NCI-H146 (cell line): ENCODE results near the gene VASP.
"Not testable (repeated sequence)": the region's sequence is repeated elsewhere in the genome, so short reads cannot be mapped to it uniquely, and the experiment has no call there.

Source experiments
- DNase-seq: peaks from one replicate; lab custom pipeline; 2025; lab: John Stamatoyannopoulos, UW

VASP gene

DNA sequence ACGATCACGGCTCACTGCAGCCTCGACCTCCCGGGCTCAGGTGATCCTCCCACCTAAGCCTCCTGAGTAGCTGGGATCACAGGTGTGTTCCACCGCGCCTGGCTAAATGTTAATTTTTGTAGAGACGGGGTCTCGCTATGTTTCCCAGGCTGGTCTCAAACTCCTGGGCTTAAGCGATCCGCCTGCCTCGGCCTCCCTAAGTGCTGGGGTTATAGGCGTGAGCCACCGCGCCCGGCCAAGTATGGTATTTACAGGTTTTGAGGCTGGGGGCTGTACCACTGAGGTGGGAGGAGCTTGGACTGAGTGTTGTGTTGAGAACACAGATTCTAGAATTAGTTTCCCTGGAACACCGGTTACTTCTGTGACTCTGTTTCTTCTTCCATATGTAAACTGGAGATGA, 9.5 kb upstream of the VASP start:
- no peak for DNase-seq

DNA sequence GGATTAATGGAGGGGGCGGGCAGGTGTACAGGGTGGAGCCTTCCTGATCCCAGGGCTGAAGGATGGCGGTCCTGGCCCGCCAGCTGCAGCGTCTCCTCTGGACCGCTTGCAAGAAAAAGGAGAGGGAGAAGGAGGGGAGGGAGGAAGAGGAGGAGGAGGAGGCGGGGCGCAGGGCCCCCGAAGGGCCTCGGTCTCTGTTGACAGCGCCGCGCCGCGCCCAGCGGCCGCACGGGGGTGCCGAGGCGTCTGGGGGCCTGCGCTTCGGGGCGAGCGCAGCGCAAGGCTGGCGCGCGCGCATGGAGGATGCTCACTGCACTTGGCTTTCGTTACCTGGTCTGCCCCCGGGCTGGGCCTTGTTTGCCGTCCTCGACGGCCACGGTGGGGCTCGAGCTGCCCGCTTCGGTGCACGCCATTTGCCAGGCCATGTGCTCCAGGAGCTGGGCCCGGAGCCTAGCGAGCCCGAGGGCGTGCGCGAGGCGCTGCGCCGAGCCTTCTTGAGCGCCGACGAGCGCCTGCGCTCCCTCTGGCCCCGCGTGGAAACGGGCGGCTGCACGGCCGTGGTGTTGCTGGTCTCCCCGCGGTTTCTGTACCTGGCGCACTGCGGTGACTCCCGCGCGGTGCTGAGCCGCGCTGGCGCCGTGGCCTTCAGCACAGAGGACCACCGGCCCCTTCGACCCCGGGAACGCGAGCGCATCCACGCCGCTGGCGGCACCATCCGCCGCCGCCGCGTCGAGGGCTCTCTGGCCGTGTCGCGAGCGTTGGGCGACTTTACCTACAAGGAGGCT, 8.7 kb upstream of the VASP start, which contains the start of gene PPM1N:
Gene PPM1N (plus strand): TSS at position 33 of the 785 bp plus-strand sequence. CDS start 30 bp downstream, at position 63.
- peak; percentile 54 for DNase-seq

DNA sequence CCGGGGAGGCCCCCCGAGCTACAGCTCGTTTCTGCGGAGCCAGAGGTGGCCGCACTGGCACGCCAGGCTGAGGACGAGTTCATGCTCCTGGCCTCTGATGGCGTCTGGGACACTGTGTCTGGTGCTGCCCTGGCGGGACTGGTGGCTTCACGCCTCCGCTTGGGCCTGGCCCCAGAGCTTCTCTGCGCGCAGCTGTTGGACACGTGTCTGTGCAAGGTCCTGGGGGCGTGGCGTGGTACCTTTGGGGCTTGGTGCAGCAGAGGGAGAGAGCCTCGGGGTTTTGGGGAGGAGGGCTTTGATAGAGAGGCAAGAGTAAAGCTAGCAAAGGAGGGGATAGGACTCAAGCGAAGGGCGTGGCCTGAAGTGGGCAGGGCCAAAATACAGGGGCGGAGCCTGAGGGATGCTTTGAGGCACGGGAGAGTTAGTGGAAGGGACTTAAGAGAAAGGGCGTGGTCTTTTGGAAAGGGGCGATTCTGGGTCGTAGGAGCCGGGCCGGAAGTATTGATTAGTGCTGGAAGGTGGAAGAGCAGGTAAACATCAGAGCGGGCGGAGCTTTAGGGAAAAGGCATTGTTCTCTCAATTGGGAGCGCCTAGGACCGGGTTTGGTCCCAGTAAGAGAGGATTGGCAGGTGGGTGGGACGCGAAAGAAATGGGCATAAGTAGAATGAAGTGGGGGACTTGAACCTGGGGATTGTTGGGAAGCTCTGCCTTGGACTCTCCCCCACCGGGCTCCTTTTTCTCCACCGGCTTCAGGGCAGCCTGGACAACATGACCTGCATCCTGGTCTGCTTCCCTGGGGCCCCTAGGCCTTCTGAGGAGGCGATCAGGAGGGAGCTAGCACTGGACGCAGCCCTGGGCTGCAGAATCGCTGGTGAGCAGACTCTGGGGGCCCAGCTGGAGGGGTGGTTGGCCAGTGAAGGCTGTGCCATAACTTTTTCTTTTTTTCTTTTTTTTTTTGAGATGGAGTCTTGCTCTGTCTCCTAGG, 7.8 kb upstream of the VASP start:
- peak; percentile 94 for DNase-seq

DNA sequence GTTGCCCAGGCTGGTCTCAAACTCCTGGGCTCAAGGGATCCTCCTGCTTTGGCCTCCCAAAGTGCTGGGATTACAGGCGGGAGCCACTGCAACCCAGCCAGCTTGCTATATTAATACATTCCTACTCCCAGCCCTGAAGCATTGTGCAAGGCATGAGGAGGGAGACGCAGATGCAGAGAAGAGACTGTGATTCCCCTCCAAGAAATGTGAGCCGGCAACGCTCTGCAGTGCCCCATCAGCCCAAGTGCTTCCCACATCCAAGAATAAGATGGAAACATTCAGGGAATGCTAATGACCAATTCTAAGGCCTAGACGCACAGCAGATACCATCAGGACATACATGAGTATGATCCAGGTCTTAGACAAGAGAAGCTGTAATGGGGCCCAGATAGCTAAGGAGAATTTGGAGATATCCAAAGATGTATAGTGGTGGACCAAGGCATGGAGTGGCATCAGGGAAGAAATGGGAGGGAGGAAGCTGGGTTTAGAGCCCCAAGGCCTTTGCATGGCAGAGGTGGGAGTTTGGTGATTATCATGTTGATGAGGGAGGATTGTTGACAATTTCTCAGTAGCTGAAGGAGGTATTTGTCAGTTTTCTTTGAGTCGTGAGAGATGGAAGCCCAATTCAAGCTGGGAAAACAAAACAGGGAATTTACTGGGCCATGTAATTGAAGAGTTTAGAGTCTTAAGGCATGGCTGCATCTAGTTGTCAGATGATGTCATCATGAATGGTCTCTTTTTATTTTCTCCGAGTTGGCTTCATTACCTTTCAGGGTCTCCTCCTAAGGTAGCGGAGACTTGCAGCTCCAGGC, 6.2 kb upstream of the VASP start:
- DNase-seq: no peak

DNA sequence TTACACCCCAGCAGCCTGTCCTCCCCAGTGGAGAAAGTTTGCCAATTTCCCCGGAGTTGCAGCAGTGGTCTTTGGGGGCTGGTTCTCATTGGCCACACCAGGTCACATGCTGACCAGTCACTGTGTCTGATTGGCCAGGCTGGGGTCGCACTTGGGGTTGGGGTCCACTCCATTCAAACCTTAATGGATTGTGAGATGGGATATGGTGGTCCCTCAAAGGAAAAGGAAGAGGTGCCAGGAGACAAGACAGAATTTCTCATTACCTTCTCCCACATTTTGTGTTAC, 5.6 kb upstream of the VASP start:
- DNase-seq: no peak

DNA sequence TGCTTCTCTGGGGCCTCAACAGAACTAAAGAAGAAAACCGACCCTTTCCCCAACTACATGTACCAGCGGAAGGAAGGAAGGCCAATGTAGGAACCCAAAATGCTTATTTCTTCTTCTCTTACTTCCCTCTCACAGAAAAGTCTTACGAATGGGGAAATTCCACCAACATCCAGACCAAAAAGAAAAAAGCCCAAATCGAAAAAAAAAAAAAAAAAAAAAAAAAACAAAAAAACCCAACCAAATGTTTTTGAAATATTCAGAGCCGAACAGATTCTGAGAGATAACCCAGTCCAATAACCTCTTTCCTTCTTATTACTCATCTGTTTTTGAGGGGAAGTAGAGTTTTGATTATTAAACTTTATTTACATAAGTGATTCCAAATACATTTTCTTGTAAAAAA, 5.2 kb upstream of the VASP start:
- no peak for DNase-seq

DNA sequence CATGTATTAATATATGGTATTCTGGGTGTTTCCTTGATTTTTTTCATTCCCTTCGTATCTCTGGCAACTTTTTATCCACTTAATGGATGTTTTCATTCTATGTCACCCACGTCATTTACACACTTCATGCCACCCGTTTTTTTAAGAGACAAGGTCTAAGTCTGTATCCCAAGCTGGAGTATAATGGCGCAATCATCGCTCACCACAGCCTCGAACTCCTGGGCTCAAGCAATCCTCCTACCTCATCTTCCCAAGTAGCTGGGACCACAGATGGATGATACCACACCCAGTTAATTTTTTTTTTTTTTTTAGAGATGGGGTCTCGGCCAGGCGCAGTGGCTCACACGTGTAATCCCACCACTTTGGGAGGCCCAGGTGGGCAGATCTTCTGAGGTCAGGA, 3.4 kb upstream of the VASP start:
- no peak for DNase-seq

DNA sequence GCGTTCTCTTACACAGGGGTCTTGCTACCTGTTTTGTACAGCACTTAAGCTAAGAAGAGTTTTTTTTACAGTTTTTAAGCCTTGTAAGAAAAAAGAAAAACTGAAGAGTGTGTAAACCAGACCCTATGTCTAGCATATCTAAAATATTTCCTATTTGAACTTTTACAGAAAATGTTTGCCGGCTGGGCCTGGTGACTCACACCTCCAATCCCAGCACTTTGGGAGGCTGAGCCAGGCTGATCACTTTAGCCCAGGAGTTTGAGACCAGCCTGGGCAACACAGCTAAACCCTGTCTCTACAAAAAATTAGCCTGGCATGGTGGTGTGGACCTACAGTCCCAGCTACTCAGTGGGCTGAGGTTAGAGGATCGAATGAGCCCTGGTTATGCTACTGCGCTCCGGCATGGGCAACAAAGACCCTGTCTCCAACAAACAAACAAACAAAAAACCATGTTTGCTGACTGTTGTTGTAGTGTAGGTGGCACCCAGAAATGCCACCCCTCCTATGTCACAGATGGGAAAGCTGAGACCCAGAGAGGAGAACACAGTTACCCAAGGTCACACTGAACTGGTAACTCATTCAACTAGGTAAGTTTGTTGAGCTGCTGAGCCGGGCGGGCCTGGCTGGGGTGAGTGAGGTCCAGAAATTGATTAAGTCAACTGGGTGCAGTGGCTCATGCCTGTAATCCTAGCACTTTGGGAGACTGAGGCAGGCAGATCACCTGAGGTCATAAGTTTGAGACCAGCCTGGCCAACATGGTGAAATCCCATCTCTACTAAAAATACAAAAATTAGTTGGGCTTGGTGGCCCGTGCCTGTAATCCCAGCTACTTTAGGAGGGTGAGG, 1.9 kb upstream of the VASP start:
- no peak for DNase-seq

DNA sequence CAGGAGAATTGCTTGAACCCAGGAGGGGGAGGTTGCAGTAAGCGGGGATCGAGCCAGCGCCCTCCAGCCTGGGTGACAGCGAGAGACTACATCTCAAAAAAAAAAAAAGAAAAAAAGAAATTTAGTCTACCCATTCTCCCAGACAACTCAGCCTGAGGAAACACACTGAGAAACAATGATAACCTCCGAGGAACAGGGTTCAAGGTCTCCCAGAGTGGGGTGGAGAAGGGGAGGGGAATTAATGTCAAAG, 1.4 kb upstream of the VASP start:
- DNase-seq: no peak

DNA sequence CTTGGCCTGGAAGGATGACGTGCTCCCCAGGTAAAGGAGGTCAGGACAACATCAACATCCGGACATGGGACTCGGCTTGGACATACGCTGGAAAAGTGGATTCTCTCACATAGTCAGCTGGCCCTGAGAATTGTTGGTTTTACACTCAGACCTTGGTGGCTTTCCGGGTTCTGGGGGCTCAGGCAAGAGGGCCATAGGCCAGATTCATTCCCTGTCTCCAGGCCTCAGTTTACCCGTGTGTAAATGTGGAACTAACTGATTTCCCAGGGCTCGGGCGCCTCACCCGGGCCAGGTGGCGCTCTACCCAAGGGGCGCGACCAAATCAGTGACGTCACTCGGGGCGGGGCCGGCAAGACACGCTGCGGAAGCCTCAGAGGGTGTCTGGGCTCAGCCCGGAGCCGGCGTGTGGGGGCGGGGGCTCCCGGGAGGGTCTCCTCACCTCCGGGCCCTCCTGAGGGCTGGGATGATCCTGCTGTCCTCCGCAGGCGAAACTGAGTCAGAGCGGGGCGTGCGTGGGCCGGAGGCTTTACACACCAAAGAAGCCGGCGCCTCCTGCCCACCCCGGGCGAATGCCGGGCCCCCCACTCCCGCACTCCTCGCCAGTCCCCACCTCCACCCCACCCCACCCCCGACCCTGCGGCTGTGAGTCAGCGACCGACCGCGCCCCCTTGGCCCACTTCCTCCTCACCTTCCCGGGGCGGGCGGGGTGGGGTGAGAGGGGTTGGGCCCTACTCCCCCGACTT, 862 bp upstream of the VASP start:
- peak; percentile 92 for DNase-seq

DNA sequence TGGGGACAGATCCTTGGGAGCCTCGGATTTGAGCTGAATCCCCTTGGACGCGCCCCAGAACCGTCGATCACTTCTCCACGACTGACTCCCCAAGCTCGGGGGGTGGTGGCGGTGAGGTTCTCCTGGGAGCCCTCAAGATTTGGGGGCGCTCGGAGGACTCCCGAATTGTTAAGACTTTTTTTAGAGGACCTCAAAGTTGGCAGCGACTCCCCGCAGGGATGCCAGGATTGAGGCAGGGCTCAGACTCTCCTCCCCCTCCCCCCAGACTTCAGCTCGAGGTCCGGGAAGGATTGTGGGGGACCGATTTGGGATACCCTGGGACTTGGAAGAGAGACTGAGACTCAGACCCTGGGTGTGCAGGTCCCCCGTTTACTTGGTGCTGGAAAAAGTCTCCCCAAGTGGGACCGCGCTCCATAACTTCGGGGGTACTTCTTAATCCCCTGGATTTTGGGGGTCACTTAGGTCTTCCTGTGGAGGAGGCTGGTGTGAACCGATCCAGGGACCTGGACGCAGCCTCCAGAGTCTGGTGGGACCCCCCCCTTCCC, 665 bp downstream of the VASP start:
- DNase-seq: peak; percentile 29

DNA sequence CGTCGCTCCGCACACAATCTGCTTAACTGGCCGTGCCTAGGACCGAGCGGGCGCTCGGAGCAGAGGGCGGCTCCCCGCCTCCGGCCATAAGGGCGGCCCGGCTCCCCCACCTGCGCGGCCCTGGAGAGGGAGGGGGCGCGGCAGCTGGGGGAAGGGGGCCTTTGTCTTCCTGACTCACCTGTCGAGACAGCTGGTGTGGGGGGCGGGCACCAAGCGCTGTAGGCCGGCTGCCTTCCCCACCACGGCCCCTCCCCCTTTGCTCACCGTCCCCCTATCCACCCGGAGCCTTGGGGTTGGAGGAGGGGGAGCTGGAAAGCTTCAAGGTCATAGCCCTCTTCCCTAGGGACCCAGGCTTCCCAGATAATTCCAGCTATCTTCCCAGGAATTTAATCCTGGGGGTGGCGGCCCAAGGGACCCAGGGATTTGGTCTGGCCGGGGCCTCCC, 1.2 kb downstream of the VASP start:
- DNase-seq: peak; percentile 83

DNA sequence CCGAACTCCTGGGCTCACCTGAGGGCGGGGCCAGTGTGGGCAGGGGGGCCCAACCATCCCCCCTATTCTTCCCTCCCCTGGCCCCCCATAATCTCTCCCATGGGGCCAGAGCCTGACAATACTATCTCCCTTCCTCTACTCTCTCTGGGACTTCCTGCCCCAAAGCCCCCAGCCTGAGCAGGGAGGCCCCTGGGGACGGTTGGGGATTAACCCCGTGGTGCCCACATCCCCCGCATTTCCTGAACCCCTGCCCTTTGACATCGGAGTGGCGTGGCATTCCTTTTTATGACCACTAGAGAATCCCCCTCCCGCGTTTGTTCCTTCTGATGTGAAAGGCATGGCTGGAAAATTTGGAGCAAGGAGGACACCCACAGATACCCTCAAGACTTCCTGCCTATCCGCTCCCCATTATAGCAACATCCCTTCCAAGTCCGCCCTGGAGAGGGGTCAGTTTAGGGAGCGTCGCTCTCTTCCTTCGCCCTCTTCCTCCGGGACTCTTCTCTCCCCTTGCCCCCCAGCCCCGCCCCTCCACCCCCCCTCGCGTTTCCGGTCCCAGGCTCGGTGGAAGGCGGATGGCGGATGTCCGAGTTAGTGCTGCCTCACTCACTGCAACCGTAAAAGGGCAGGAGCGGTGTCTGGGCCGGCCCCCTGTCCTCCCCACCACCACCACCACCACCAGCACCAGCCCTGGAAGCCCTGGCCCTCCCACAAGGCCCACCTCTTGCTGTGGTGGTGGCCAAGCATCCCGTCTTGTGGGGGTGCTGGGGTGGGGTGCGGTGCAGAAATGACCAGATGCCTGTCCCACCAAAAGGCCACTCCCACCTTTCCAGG, 1.8 kb downstream of the VASP start:
- no peak for DNase-seq

DNA sequence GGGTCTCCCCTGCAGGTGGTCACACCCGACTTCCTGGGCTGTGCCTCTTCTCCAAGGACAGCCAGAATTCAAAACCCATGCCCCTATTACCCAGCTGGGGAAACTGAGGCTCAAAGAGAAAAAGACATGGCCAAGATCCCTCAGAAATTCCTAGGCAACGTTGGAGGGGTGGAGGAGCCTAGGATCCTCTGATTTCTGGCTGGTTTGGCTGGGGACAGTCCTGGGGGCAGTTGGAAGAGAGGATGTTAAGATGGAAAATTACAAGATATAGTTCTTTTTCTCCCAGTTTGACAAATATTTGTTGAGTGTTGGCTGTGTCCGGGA, 2.4 kb downstream of the VASP start:
- DNase-seq: no peak

DNA sequence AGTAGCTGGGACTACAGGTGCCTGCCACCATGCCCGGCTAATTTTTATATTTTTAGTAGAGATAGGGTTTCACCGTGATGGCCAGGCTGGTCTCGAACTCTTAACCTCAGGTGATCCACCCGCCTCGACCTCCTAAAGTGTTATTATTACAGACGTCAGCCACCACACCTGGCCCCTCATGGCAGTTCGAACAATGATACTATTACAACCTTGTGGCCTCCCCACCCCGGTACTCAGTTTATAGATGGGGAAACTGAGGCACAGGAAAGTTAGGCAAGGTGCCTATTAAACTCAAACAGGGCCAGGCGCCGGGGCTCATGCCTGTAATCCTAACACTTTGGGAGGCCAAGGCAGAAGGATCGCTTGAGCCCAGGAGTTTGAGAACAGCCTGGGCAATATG, 3.1 kb downstream of the VASP start:
- DNase-seq: not testable (repeated sequence)

DNA sequence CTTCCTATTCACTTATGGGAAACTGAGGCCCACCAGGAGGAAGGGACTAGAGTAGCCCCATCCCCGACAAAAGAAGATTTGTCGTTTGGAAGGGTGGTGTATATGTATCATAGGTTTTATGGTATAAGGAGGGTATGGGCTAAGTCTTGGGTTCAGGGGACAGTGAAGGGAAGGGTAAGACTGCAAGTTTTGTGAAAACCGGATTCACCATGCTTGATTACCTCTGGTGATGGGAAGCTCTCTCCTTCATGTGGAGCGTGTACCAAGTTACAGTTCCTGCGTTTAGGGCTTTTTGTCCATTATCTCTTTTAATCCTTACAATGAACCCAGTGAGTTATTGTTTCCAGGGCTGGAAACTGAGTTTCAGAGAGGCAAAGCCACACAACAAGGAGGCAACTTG, 3.8 kb downstream of the VASP start:
- no peak for DNase-seq

DNA sequence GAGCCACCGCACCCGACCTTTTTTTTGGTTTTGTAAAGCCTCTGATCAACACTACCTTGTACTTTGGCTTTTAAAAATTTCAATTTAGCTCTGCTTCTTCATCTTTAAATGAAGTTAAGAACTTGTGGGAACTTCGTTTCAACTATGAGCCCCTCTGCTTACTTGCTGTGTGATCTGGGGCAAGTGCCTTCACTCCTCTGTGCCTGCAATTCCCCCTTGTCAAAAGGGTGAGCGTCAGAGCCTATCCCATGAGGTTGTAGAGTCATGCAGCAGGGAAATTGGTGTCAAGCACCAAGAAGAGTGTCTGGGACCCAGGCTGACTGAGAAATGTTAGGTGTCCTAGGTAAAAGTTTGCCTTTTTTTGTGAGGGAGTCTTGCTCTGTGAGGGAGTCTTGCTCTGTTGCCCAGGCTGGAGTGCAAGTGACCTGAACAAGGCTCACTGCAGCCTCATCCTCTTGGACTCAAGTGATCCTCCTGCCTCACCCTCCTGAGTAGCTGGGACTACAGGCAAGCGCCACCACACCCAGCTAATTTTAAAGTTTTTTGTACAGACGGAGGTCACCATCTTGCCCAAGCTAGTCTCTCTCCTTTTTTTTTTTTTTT, 5.7 kb downstream of the VASP start:
- no peak for DNase-seq

DNA sequence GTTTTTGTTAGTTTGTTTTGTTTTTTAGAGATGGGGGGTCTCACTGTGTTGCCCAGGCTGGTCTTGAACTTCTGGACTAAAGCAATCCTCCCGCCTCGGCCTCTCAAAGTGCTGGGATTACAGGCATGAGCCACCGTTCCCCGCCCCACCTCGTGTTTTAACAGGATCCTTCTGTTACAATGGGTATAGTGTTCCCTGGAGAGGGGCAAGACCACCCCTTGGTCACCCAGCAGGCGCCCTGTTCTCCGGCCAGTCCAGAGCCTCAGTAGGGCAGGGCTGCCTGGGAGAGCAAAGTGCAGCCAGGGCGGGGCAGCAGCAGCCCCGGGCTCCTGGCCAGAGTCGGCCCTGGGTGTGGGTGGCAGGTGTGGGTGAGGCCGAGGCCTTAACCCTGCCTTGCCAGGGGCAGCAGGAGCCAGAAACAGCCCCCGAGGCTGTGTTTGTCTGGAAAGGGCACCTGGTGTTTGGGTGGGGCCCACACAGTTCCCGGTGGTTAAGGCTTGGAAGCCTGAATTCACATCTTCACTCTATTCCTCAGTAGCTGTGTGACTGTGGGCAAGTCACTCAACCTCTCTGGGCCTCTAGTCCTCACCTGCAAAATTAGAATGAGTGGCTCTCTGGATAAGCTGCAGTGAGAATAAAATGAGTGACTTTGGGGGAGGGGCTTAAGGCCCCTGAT, 7.2 kb downstream of the VASP start:
- DNase-seq: no peak

DNA sequence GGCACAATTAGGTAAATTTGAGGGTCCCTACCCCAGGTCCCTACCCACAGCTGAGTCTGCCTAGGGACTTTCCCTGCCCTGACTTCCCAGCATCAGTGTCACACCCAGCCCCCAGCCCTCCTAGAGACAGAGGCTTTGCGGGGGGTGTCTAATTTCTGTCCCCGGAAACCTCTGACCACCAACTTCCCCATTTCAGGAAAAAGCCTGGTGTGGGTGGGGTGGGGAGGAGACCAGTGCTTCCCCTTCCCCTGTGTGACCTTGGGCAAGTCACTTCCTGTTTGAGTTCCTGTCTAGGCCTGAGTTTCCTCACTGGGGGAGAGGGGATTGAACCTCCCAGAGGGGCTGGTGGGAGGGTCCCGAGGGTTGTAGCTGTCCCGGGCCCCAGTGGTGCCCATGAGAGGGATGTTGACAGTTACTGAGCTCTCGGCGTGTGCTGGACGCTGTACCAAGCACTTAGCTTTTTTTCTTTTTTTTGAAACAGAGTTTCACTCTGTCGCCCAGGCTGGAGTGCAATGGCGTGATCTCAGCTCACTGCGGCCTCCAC, 7.9 kb downstream of the VASP start:
- DNase-seq: no peak
